Liver (tissue), 9 donors: ENCODE measurements around the gene PLXNB2. TPM values are rescaled to one million over a fixed set of nuclear protein-coding genes. Genes with fewer than 3 reads are reported as not detected.

Experiments
- DNase-seq: peaks from one replicate; pipeline ENCODE4 v3.0.0-alpha.2; 2017; ENCODE audit warnings: low spot score
- H3K27ac ChIP-seq, 2 donors: one replicate each; pipeline ENCODE4 v1.7.0; 2013; ENCODE audit warnings: inconsistent platforms in 2 of 2, low read length in 2 of 2, control low read depth in 1 of 2, low read depth in 1 of 2, mild to moderate bottlenecking in 1 of 2
- H3K27me3 ChIP-seq, 4 donors: one replicate each; pipeline versions ENCODE4 v1.6.1 to v1.7.0; 2013; ENCODE audit warnings: low read length in 3 of 4, inconsistent platforms in 1 of 4, mild to moderate bottlenecking in 1 of 4, moderate library complexity in 1 of 4; ENCODE audit not compliant: control insufficient read depth in 4 of 4, insufficient read depth in 4 of 4
- H3K36me3 ChIP-seq, 4 donors: one replicate each; pipeline versions ENCODE4 v1.6.1 to v1.7.0; 2013; ENCODE audit warnings: low read length in 3 of 4, mild to moderate bottlenecking in 3 of 4, low read depth in 1 of 4, moderate library complexity in 1 of 4; ENCODE audit not compliant: control insufficient read depth in 4 of 4, insufficient read depth in 3 of 4
- H3K4me1 ChIP-seq, 4 donors: one replicate each; pipeline versions ENCODE4 v1.6.1 to v1.7.0; 2013; ENCODE audit warnings: low read length in 3 of 4, mild to moderate bottlenecking in 3 of 4, moderate library complexity in 1 of 4; ENCODE audit not compliant: control insufficient read depth in 4 of 4, insufficient read depth in 4 of 4
- H3K4me3 ChIP-seq, 3 donors: one replicate each; pipeline versions ENCODE4 v1.6.1 to v1.7.0; 2013; ENCODE audit warnings: low read length in 3 of 3, control low read depth in 1 of 3, low read depth in 1 of 3, mild to moderate bottlenecking in 1 of 3
- H3K9ac ChIP-seq, 2 donors: one replicate each; pipeline ENCODE4 v1.7.0; 2013; ENCODE audit warnings: low read length in 2 of 2, mild to moderate bottlenecking in 2 of 2, moderate library complexity in 2 of 2, control low read depth in 1 of 2, low read depth in 1 of 2
- H3K9me3 ChIP-seq, 4 donors: one replicate each; pipeline versions ENCODE4 v1.6.1 to v1.7.0; 2013; ENCODE audit warnings: low read length in 3 of 4; ENCODE audit not compliant: control insufficient read depth in 4 of 4
- EGR1 ChIP-seq, 2 donors: IDR thresholded peaks; 2 replicates each; pipeline ENCODE4 v1.6.1; 2016 to 2018; ENCODE audit warnings: antibody characterized with exemption in 2 of 2, low read depth in 2 of 2
- FOXA1 ChIP-seq: IDR thresholded peaks from 2 replicates; pipeline ENCODE4 v1.6.1; 2016; ENCODE audit warnings: antibody characterized with exemption
- FOXA2 ChIP-seq: IDR thresholded peaks from 2 replicates; pipeline ENCODE4 v1.6.1; 2016; ENCODE audit warnings: antibody characterized with exemption
- GABPA ChIP-seq, 2 donors: IDR thresholded peaks in 1 of 2; conservative IDR thresholded peaks in 1 of 2; 2 replicates each; pipeline ENCODE4 v1.6.1; 2016; ENCODE audit warnings: antibody characterized with exemption in 2 of 2, mild to moderate bottlenecking in 1 of 2, moderate library complexity in 1 of 2
- HNF4A ChIP-seq, 2 donors: conservative IDR thresholded peaks; 2 replicates each; pipeline ENCODE4 v1.6.1; 2016; ENCODE audit warnings: antibody characterized with exemption in 2 of 2, mild to moderate bottlenecking in 2 of 2
- NR2F2 ChIP-seq: IDR thresholded peaks from 2 replicates; pipeline ENCODE4 v1.6.1; 2016; ENCODE audit warnings: antibody characterized with exemption
- RXRA ChIP-seq, 2 donors: IDR thresholded peaks; 2 replicates each; pipeline ENCODE4 v1.6.1; 2017 to 2018; ENCODE audit warnings: antibody characterized with exemption in 2 of 2, mild to moderate bottlenecking in 1 of 2
- SP1 ChIP-seq: IDR thresholded peaks from 2 replicates; pipeline ENCODE4 v1.6.1; 2018; ENCODE audit warnings: antibody characterized with exemption, mild to moderate bottlenecking
- TAF1 ChIP-seq: conservative IDR thresholded peaks from 2 replicates; pipeline ENCODE4 v1.6.1; 2016; ENCODE audit warnings: antibody characterized with exemption, mild to moderate bottlenecking
- WGBS: extraction: QIAGEN DNeasy Blood & Tissue Kit; methylation state at CpG from one replicate; pipeline ENCODE4 v1.1.7; 2013; 5-methylcytosine and 5-hydroxymethylcytosine counted together
- polyA plus RNA-seq, 2 donors: library from polyadenylated mRNA; stranded (reverse) in 1 of 2; unstranded in 1 of 2; fragments of 200-250 nt in 1 of 2; fragments of >200 nt in 1 of 2; fragmentation: Nextera tagmentation in 1 of 2; extraction: Ambion mirVana in 1 of 2; gene quantifications; one replicate each; pipeline versions ENCODE4 v1.2.1 to v1.2.3, GENCODE V29; 2013 to 2015
- total RNA-seq, 2 donors: library from RNA; depleted of rRNA; stranded (reverse); fragments of >200 nt; gene quantifications; one replicate each; pipeline ENCODE4 v1.2.3, GENCODE V29; 2014
- TF ChIP-seq, protein P1 (sequence below): IDR thresholded peaks from 2 replicates; pipeline ENCODE4 v1.6.1; 2016; ENCODE audit warnings: antibody characterized with exemption
- TF ChIP-seq, protein P2 (sequence below): IDR thresholded peaks from 2 replicates; pipeline ENCODE4 v1.6.1; 2016; ENCODE audit warnings: antibody characterized with exemption
- TF ChIP-seq, protein P3 (sequence below): fragments of 150-350 bp; IDR thresholded peaks from 2 replicates; pipeline ENCODE4 v1.5.1; 2017; ENCODE audit warnings: improper control_type of control experiment, low read depth, low read length; ENCODE audit not compliant: missing input control
- TF ChIP-seq, protein P4 (sequence below): IDR thresholded peaks from 2 replicates; pipeline ENCODE4 v1.6.1; 2016; ENCODE audit warnings: antibody characterized with exemption, mild to moderate bottlenecking
- TF ChIP-seq, protein P5 (sequence below): IDR thresholded peaks from 2 replicates; pipeline ENCODE4 v1.6.1; 2016; ENCODE audit warnings: antibody characterized with exemption
- donor health status: healthy.
- donor health status: healthy.
- donor health status: healthy.
- donor health status: healthy.
- donor health status: healthy.

PLXNB2 gene
- total and polyA plus RNA-seq, 4 donors = 28.8 to 95.7 (median 73.9) TPM

DNA sequence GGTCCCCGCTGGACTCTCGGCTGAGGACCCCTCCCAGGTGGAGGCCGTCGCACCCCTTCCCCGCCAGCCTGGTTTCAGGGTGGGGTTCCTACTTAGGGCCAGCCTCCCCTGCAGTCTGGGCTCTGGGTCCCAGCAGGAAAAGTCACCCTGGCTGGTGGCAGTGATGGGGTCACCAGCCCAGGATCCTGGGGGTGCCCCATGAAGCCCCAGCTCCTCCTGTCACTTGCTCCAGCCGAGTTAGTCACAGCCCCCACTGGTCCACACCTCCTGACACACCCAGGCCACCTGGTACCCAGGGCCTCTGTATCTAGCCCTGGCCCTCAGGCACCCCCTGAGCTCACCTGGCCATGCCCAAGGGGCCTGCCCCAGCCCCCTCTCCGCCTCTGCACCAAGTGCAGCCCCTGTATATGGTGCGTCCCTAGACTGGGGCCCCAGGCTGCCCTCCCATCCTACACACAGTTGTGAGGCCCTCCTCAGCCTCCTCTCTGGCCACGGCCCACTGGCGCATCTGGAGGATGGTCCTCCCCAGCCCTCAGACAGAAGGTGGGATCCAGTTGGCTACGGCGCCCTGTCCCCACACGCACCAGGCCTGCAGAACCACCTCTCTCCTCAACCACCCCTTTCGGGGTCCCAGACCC is 6.7 kb downstream of the PLXNB2 start:
- no peaks in the 10 kb centered on the region for H3K36me3 ChIP-seq
- H3K27me3 ChIP-seq = no peaks in the 10 kb centered on the region
- 67% methylated on average over 14 of the region's 14 CpGs for WGBS
- DNase-seq = no peak
- no peak overlapping the region for H3K9ac ChIP-seq
- H3K4me1 ChIP-seq = peaks cover 49 to 92% (median 75%) of the 10 kb centered on the region in 4 donors
- H3K4me3 ChIP-seq = no peak overlapping the region
- H3K9me3 ChIP-seq = no peaks in the 10 kb centered on the region
- H3K27ac ChIP-seq = no peak overlapping the region
- TF ChIP-seq RXRA (IDR thresholded peaks at IDR 0.05) (no peak), FOXA1 (no peak), GABPA (IDR thresholded peaks at IDR 0.05 in 1 of 2, conservative IDR thresholded peaks at IDR 0.05 in 1 of 2) (no peak), SP1 (no peak), TAF1 (no peak), EGR1 (IDR thresholded peaks at IDR 0.05; ENCODE audit: low read depth in 2 of 2) (no peak), NR2F2 (no peak), HNF4A (conservative IDR thresholded peaks at IDR 0.05) (no peak), FOXA2 (no peak)
- TF ChIP-seq, protein P1, sequence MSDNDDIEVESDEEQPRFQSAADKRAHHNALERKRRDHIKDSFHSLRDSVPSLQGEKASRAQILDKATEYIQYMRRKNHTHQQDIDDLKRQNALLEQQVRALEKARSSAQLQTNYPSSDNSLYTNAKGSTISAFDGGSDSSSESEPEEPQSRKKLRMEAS = no peak
- TF ChIP-seq, protein P2, sequence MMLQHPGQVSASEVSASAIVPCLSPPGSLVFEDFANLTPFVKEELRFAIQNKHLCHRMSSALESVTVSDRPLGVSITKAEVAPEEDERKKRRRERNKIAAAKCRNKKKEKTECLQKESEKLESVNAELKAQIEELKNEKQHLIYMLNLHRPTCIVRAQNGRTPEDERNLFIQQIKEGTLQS = no peak
- TF ChIP-seq, protein P3, sequence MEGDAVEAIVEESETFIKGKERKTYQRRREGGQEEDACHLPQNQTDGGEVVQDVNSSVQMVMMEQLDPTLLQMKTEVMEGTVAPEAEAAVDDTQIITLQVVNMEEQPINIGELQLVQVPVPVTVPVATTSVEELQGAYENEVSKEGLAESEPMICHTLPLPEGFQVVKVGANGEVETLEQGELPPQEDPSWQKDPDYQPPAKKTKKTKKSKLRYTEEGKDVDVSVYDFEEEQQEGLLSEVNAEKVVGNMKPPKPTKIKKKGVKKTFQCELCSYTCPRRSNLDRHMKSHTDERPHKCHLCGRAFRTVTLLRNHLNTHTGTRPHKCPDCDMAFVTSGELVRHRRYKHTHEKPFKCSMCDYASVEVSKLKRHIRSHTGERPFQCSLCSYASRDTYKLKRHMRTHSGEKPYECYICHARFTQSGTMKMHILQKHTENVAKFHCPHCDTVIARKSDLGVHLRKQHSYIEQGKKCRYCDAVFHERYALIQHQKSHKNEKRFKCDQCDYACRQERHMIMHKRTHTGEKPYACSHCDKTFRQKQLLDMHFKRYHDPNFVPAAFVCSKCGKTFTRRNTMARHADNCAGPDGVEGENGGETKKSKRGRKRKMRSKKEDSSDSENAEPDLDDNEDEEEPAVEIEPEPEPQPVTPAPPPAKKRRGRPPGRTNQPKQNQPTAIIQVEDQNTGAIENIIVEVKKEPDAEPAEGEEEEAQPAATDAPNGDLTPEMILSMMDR = no peak
- TF ChIP-seq, protein P4, sequence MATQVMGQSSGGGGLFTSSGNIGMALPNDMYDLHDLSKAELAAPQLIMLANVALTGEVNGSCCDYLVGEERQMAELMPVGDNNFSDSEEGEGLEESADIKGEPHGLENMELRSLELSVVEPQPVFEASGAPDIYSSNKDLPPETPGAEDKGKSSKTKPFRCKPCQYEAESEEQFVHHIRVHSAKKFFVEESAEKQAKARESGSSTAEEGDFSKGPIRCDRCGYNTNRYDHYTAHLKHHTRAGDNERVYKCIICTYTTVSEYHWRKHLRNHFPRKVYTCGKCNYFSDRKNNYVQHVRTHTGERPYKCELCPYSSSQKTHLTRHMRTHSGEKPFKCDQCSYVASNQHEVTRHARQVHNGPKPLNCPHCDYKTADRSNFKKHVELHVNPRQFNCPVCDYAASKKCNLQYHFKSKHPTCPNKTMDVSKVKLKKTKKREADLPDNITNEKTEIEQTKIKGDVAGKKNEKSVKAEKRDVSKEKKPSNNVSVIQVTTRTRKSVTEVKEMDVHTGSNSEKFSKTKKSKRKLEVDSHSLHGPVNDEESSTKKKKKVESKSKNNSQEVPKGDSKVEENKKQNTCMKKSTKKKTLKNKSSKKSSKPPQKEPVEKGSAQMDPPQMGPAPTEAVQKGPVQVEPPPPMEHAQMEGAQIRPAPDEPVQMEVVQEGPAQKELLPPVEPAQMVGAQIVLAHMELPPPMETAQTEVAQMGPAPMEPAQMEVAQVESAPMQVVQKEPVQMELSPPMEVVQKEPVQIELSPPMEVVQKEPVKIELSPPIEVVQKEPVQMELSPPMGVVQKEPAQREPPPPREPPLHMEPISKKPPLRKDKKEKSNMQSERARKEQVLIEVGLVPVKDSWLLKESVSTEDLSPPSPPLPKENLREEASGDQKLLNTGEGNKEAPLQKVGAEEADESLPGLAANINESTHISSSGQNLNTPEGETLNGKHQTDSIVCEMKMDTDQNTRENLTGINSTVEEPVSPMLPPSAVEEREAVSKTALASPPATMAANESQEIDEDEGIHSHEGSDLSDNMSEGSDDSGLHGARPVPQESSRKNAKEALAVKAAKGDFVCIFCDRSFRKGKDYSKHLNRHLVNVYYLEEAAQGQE = no peak
- TF ChIP-seq, protein P5, sequence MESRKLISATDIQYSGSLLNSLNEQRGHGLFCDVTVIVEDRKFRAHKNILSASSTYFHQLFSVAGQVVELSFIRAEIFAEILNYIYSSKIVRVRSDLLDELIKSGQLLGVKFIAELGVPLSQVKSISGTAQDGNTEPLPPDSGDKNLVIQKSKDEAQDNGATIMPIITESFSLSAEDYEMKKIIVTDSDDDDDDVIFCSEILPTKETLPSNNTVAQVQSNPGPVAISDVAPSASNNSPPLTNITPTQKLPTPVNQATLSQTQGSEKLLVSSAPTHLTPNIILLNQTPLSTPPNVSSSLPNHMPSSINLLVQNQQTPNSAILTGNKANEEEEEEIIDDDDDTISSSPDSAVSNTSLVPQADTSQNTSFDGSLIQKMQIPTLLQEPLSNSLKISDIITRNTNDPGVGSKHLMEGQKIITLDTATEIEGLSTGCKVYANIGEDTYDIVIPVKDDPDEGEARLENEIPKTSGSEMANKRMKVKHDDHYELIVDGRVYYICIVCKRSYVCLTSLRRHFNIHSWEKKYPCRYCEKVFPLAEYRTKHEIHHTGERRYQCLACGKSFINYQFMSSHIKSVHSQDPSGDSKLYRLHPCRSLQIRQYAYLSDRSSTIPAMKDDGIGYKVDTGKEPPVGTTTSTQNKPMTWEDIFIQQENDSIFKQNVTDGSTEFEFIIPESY = no peak
